ENCODE data around the gene PKDREJ.

DNA sequence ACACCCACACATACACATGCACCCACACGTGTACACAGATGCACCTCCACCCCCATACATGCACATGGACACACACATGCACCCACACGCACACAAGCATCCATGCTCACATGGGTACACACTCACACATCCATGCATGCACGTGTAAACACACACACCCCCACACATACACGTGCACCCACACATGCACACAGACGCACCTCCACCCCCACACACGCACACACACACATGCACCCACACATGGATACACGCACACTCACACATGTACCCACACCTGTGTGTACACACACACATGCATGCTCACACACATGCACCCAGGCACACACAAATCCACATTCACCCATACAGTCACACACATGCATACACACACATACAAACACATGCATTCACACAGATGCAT is 37.5 kb downstream of the PKDREJ start:
- TF ChIP-seq, protein P1, sequence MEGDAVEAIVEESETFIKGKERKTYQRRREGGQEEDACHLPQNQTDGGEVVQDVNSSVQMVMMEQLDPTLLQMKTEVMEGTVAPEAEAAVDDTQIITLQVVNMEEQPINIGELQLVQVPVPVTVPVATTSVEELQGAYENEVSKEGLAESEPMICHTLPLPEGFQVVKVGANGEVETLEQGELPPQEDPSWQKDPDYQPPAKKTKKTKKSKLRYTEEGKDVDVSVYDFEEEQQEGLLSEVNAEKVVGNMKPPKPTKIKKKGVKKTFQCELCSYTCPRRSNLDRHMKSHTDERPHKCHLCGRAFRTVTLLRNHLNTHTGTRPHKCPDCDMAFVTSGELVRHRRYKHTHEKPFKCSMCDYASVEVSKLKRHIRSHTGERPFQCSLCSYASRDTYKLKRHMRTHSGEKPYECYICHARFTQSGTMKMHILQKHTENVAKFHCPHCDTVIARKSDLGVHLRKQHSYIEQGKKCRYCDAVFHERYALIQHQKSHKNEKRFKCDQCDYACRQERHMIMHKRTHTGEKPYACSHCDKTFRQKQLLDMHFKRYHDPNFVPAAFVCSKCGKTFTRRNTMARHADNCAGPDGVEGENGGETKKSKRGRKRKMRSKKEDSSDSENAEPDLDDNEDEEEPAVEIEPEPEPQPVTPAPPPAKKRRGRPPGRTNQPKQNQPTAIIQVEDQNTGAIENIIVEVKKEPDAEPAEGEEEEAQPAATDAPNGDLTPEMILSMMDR (IDR thresholded peaks at IDR 0.05; ENCODE audit: low read length) = no peak
- no peak for TF ChIP-seq EZH2 (IDR thresholded peaks at IDR 0.05; ENCODE audit: borderline replicate concordance, low read length)

All from OCI-LY1 (cell line).